Activated T-cell treated with anti-CD3 and anti-CD28 coated beads for 24 hours (primary cell): ENCODE results near the gene GRIN2B.

Experiments
- DNase-seq: peaks from one replicate; pipeline ENCODE4 v3.0.0-alpha.2; 2020; ENCODE audit warnings: low read depth

Gene GRIN2B

GRCh38 chr12:13981296-13981962 lies at the start of gene GRIN2B:
Gene GRIN2B (minus strand): TSS chr12:13981602. CDS start chr12:13866208, 115,394 bp downstream.
- no peak for DNase-seq

- no peak for DNase-seq
Measured at GRCh38 chr12:14026537-14026936, 45.1 kb upstream of the GRIN2B start.

- DNase-seq: no peak
Measured at GRCh38 chr12:14024591-14024990, 43.2 kb upstream of the GRIN2B start.

- no peak for DNase-seq
Measured at GRCh38 chr12:14018080-14018479, 36.7 kb upstream of the GRIN2B start.

GRCh38 chr12:14010989-14011388 lies 29.6 kb upstream of the GRIN2B start:
- no peak for DNase-seq

- no peak for DNase-seq
Measured at GRCh38 chr12:14007639-14008038, 26.2 kb upstream of the GRIN2B start.

GRCh38 chr12:13992585-13992984 lies 11.2 kb upstream of the GRIN2B start:
- DNase-seq: no peak

GRCh38 chr12:13992106-13992505 lies 10.7 kb upstream of the GRIN2B start:
- DNase-seq: no peak

- no peak for DNase-seq
Measured at GRCh38 chr12:13986031-13986430, 4.6 kb upstream of the GRIN2B start.

GRCh38 chr12:13981990-13982389 lies 588 bp upstream of the GRIN2B start:
- DNase-seq: no peak

- no peak for DNase-seq
Measured at GRCh38 chr12:13980538-13981295, 685 bp downstream of the GRIN2B start.

GRCh38 chr12:13979772-13980378 lies 1.5 kb downstream of the GRIN2B start:
- no peak for DNase-seq

GRCh38 chr12:13978876-13979275 lies 2.5 kb downstream of the GRIN2B start:
- DNase-seq: no peak

- DNase-seq: no peak
Measured at GRCh38 chr12:13976880-13977279, 4.5 kb downstream of the GRIN2B start.

GRCh38 chr12:13976028-13976584 lies 5.3 kb downstream of the GRIN2B start:
- DNase-seq: no peak

GRCh38 chr12:13973996-13974395 lies 7.4 kb downstream of the GRIN2B start:
- no peak for DNase-seq

- DNase-seq: no peak
Measured at GRCh38 chr12:13970803-13971202, 10.6 kb downstream of the GRIN2B start.

- no peak for DNase-seq
Measured at GRCh38 chr12:13968281-13968680, 13.1 kb downstream of the GRIN2B start.

- no peak for DNase-seq
Measured at GRCh38 chr12:13964666-13965065, 16.7 kb downstream of the GRIN2B start.

GRCh38 chr12:13962699-13963098 lies 18.7 kb downstream of the GRIN2B start:
- no peak for DNase-seq

- DNase-seq: no peak
Measured at GRCh38 chr12:13961971-13962370, 19.4 kb downstream of the GRIN2B start.

GRCh38 chr12:13959131-13959723 lies 22.2 kb downstream of the GRIN2B start:
- no peak for DNase-seq

- no peak for DNase-seq
Measured at GRCh38 chr12:13957576-13957975, 23.8 kb downstream of the GRIN2B start.
